ENCODE measurements around the gene NELL1.
A peak's percentile ranks its signal among the peaks of the same experiment; 100 is the strongest.

Gene NELL1

DNA sequence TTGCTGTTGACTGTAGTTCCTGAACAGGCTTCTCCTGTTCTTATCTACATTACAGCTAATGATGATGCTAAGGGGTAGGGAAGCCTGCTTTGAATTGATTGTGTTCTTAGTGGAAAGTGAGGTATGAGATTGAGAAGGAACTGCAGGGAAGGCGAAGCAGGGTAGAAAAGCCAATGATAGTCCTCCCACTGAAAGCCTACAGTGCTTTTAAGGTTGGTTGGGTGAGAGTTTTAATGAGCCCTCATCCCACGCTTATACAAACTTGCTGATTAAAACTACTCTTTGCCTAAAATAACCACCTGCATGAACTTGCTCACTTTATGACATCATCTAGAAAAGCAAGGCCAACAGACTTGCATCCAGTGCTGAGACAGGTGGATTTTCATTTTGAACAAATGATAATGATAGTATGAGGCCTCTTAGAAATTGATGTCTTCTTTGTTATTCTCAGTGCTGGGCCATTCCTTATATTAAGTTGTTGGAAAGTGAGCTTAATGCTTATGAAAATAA, 891.1 kb downstream of the NELL1 start:
- Histone ChIP-seq H3K9ac (no peak overlapping the region), H4K20me1 (no peaks in the 10 kb centered on the region), H3K9me3 (no peaks in the 10 kb centered on the region), H3K4me1 (peaks cover 10% of the 10 kb centered on the region), H3K4me2 (no peak overlapping the region), H3K4me3 (no peak overlapping the region), H3K27me3 (no peaks in the 10 kb centered on the region), H3K36me3 (no peaks in the 10 kb centered on the region), H3K27ac (no peak overlapping the region)
- TF ChIP-seq Cebpa-rat (IDR thresholded peaks at IDR 0.05), result no peak

DNA sequence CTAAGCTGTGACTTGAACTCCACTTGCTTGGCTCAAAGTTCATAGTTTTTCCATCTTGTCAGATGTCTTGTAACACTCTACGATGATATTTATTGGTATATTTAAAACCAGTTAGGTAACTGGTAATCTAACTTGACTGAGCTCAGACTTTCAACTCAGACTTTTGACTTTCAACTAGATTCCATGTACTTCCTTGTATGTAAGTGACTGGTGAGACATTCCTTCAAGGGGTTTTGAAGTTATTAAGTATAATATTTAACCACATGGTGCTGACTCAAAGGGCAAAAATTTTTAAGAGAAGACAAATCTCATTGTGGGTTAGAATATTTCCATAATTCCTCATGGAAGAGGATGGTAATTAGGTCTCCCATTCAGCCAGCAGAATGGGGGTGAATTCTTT, 892.2 kb downstream of the NELL1 start:
- H4K20me1 ChIP-seq, result no peaks in the 10 kb centered on the region
- H3K27ac ChIP-seq, result no peak overlapping the region
- H3K4me1 ChIP-seq, result peaks cover 11% of the 10 kb centered on the region
- H3K4me3 ChIP-seq, result no peak overlapping the region
- no peaks in the 10 kb centered on the region for H3K9me3 ChIP-seq
- no peak for TF ChIP-seq Cebpa-rat (IDR thresholded peaks at IDR 0.05)
- H3K4me2 ChIP-seq, result no peak overlapping the region
- H3K9ac ChIP-seq, result no peak overlapping the region
- no peaks in the 10 kb centered on the region for H3K27me3 ChIP-seq
- no peaks in the 10 kb centered on the region for H3K36me3 ChIP-seq

GRCh38 chr11:21564095-21564494, 894.7 kb downstream of the NELL1 start:
- H3K4me1 ChIP-seq, result peaks cover 11% of the 10 kb centered on the region
- H3K9ac ChIP-seq, result no peak overlapping the region
- H3K36me3 ChIP-seq, result no peaks in the 10 kb centered on the region
- H3K27me3 ChIP-seq, result no peaks in the 10 kb centered on the region
- H3K4me3 ChIP-seq, result no peak overlapping the region
- no peak for TF ChIP-seq Cebpa-rat (IDR thresholded peaks at IDR 0.05)
- no peaks in the 10 kb centered on the region for H4K20me1 ChIP-seq
- H3K27ac ChIP-seq, result no peak overlapping the region
- H3K4me2 ChIP-seq, result no peak overlapping the region
- no peaks in the 10 kb centered on the region for H3K9me3 ChIP-seq

GRCh38 chr11:21564833-21565682, 895.7 kb downstream of the NELL1 start:
- Histone ChIP-seq H3K4me3 (no peak overlapping the region), H3K9ac (no peak overlapping the region), H3K9me3 (no peaks in the 10 kb centered on the region), H3K4me1 (peaks cover 11% of the 10 kb centered on the region), H3K36me3 (no peaks in the 10 kb centered on the region), H3K27ac (no peak overlapping the region), H3K4me2 (peak overlapping the region; percentile 46), H3K27me3 (no peaks in the 10 kb centered on the region), H4K20me1 (no peaks in the 10 kb centered on the region)
- no peak for TF ChIP-seq Cebpa-rat (IDR thresholded peaks at IDR 0.05)

DNA sequence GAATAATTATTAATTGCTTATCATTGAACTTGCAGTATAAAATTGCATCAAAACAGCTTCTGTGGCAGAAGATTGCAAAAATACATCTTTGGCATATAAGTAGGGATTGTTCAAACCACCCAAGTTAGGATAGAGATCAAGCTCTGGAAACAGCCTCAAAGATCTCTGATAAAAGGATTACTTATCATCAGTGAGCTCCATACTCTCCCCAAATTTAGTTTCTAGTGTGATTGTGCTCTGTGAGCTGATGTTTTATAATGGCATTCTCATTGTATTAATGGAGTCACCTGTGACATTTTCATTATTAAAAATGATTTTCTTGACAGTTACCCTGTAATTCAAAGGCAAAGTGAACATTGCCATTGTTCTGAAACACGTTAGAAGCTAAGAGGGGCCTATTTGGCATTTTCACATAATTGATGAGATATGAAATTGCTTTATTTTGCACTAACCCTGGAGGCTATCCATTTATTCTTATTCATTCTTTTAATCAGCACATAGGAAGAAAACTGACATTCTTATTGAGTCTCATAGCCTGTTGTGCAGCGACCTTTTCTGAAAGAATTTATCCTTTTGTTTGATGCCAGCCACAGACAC, 897.2 kb downstream of the NELL1 start:
- peaks cover 11% of the 10 kb centered on the region for H3K4me1 ChIP-seq
- H3K27me3 ChIP-seq, result no peaks in the 10 kb centered on the region
- no peak for TF ChIP-seq Cebpa-rat (IDR thresholded peaks at IDR 0.05)
- H3K4me2 ChIP-seq, result no peak overlapping the region
- H3K36me3 ChIP-seq, result no peaks in the 10 kb centered on the region
- H3K9ac ChIP-seq, result no peak overlapping the region
- H4K20me1 ChIP-seq, result no peaks in the 10 kb centered on the region
- no peak overlapping the region for H3K4me3 ChIP-seq
- H3K9me3 ChIP-seq, result no peaks in the 10 kb centered on the region
- no peak overlapping the region for H3K27ac ChIP-seq

DNA sequence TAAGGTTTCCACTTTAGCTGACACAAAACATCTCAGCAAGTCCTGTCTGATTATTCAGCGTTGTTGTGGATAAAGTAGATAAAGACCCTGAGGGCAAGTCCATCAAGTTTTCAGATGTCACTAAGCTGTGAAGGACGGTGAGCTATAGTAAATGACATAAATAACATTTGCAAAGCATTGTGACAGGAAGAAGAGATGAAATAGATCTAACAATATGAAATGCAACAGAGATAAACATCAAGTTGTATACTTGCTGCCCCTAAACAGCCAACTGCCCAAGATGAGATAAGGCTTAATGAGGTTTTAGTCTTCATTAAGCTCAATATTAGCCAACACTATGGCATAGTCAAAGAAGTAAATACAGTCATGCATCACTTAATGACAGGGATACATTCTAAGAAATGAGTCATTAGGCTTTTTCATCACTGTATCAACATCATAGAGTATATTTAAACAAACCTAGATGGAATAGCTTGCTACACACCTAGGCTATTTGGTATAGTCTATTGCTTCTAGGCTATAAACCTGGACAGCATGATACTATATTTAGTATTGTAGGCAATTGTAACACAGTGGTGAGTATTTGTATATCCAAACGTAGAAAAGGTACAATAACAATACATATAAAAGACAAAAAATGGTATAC, 898.4 kb downstream of the NELL1 start:
- H3K36me3 ChIP-seq, result no peaks in the 10 kb centered on the region
- no peak overlapping the region for H3K9ac ChIP-seq
- no peak for TF ChIP-seq Cebpa-rat (IDR thresholded peaks at IDR 0.05)

DNA sequence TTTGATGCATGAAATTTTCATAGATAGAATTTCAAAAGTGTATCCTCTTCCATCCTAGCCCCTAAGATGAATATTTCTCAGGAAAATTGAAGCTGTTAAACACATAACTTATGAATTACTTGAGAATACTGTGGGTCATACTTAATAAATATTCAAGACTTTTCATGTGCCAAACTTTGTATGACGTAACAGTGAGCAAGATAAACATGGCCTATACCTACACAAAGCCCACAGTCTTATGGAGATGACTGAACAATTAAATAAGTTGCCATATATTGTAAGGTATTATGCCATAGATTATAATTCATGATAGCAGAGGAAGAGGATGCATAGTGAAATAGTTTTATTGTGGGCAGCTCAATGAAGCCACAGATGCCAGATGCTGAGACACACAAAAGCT, 902.8 kb downstream of the NELL1 start:
- Histone ChIP-seq H3K4me3 (no peak overlapping the region), H3K4me1 (no peaks in the 10 kb centered on the region), H3K9me3 (no peaks in the 10 kb centered on the region), H4K20me1 (no peaks in the 10 kb centered on the region), H3K4me2 (no peak overlapping the region), H3K9ac (no peak overlapping the region), H3K27ac (no peak overlapping the region), H3K27me3 (no peaks in the 10 kb centered on the region), H3K36me3 (no peaks in the 10 kb centered on the region)
- TF ChIP-seq Cebpa-rat (IDR thresholded peaks at IDR 0.05), result no peak

More for the DNA sequence above, 898.4 kb downstream of the NELL1 start:
- no peak overlapping the region for H3K4me3 ChIP-seq
- no peak overlapping the region for H3K27ac ChIP-seq
- H3K4me1 ChIP-seq, result peaks cover 11% of the 10 kb centered on the region
- H3K4me2 ChIP-seq, result no peak overlapping the region
- no peaks in the 10 kb centered on the region for H3K9me3 ChIP-seq
- H3K27me3 ChIP-seq, result no peaks in the 10 kb centered on the region
- H4K20me1 ChIP-seq, result no peaks in the 10 kb centered on the region

GRCh38 chr11:21582791-21583190, 913.4 kb downstream of the NELL1 start:
- Histone ChIP-seq H3K4me1 (no peaks in the 10 kb centered on the region), H3K4me2 (no peak overlapping the region), H3K9ac (no peak overlapping the region), H3K36me3 (no peaks in the 10 kb centered on the region), H3K4me3 (no peak overlapping the region), H3K27me3 (no peaks in the 10 kb centered on the region), H3K9me3 (no peaks in the 10 kb centered on the region), H3K27ac (no peak overlapping the region), H4K20me1 (no peaks in the 10 kb centered on the region)
- no peak for TF ChIP-seq Cebpa-rat (IDR thresholded peaks at IDR 0.05)

- no peaks in the 10 kb centered on the region for H3K27me3 ChIP-seq
- no peaks in the 10 kb centered on the region for H4K20me1 ChIP-seq
- H3K9ac ChIP-seq, result no peak overlapping the region
- no peaks in the 10 kb centered on the region for H3K36me3 ChIP-seq
- no peak overlapping the region for H3K4me3 ChIP-seq
- no peaks in the 10 kb centered on the region for H3K4me1 ChIP-seq
- no peak overlapping the region for H3K27ac ChIP-seq
- H3K4me2 ChIP-seq, result no peak overlapping the region
- TF ChIP-seq Cebpa-rat (IDR thresholded peaks at IDR 0.05), result no peak
- peaks cover under 1% of the 10 kb centered on the region; the same call in 1 of the 2 replicates for H3K9me3 ChIP-seq
Measured at GRCh38 chr11:21588754-21589153, 919.4 kb downstream of the NELL1 start.

DNA sequence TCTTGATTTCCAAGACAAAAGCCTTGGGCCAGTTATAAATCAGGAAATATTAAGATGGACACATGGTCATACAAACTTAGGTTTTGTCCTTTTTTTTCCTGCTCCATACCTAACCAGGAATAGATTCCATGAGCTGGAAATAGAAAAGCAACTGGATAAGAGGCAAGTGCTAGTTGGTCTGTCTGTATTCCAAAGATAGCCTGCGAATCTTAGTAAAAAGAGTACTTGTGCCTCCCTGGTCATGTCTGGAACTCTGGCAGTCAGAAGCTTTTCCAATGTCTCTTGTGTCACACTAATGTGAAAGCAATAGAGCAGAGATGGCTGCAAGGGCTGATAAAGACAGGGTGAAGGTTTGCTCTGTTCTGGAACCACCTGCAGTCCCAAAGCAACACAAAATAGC, 933.3 kb downstream of the NELL1 start:
- no peak overlapping the region for H3K27ac ChIP-seq
- H3K4me1 ChIP-seq, result no peaks in the 10 kb centered on the region
- no peak for TF ChIP-seq Cebpa-rat (IDR thresholded peaks at IDR 0.05)

More for the DNA sequence above, 933.3 kb downstream of the NELL1 start:
- Histone ChIP-seq H3K4me2 (no peak overlapping the region), H3K36me3 (no peaks in the 10 kb centered on the region), H3K9ac (no peak overlapping the region), H3K27me3 (no peaks in the 10 kb centered on the region), H3K9me3 (no peaks in the 10 kb centered on the region), H3K4me3 (no peak overlapping the region), H4K20me1 (no peaks in the 10 kb centered on the region)
